Activated T-helper 9 cell treated with anti-CD3 and anti-CD28 coated beads, Interleukin-2, amount 50 U/mL, for 16 hours (primary cell): ENCODE measurements around the gene DOCK4.

Experiments
- DNase-seq: peaks from one replicate; pipeline ENCODE4 v3.0.0-alpha.2; 2020; ENCODE audit warnings: low read depth

DOCK4 gene

DNA sequence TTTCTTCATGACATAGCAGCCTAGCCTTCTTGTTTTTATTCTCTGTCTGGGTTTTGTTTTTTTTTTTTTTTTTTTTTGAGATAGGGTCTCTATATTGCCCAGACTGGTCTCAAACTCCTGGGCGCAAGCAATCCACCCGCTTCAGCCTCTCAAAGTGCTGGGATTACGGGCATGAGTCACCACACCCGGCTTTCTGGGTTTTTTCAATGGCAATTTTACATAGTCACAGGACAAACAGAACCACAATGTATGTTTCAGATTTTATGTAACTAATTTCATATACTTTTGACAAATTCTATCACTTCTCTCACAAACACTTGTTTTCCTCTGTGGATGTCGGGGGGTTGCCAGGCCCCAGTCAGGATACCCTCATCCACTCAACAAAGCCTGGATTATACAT lies 16.5 kb downstream of the DOCK4 start:
- no peak for DNase-seq

DNA sequence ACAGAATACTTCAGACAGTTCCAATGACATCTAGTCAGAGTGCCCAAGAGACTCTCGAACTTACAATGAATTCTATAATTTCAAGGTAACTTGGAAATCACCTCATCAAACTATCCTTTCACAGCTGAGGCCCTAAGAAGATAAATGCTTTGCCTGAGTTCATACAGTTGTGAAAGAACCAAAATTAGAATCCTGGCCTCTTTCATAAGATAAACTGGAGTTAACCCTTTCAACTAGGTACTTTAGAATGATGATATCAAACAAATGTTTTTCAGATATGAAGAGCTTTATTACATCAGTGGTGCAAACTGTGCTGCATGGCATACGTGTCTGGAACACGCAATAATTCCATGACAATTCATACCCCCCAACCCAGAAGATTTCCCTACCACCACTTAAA lies 17.9 kb downstream of the DOCK4 start:
- no peak for DNase-seq

DNA sequence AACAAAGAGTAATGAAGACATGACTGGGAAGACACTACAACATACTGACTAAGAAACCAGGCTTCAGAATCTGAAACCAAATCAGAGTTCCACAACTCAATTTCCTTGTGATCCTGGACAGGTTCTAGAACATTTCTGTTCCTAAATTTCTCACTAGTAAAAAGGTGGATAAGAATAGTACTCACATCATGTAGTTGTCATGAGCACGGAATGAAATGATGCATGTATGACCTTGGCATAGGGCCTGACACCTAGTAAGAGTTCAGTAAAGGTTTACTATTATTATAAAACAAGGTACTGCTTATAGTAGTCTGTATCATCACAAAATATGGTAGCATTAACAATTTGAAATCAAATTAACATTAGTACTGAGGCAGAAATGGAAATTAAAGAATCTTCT lies 19.9 kb downstream of the DOCK4 start:
- no peak for DNase-seq

DNA sequence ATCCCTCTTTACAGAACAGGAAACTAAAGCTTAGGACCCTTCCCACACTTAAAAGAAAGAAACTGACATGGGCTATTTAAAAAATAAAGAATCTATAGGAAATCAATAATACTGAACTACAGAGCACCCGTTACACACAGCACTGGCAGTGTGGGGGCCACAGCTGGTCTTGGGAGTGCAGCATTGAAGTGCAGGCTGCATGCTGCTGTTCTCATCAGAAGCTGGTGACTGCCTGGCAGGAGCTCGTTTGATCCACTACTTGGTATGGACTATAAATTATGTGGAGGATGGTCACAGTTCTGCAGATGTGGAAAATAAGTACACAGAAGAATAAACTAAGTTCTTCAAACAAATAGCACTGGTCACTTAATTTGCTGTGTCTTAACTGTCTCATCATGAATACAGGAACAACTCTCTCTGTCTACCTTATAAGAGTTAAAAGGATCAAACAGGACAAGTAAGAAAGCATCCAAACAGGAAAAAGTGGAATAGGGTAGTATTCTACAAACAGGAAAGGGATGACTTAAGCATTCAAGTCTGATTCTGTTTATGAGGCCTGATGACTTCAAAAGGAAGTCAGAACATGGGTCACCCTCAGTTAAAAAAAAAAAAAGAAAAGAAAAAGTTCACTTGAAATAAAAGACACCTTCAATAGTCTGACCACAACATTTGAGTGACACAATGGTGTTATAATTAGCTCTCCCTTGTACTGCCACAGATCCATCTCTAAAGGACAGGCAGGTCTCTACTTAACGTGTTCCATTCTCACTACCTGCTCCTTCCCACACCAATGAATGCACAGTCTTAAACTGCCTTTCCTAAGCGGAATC lies 21.0 kb downstream of the DOCK4 start:
- no peak for DNase-seq

DNA sequence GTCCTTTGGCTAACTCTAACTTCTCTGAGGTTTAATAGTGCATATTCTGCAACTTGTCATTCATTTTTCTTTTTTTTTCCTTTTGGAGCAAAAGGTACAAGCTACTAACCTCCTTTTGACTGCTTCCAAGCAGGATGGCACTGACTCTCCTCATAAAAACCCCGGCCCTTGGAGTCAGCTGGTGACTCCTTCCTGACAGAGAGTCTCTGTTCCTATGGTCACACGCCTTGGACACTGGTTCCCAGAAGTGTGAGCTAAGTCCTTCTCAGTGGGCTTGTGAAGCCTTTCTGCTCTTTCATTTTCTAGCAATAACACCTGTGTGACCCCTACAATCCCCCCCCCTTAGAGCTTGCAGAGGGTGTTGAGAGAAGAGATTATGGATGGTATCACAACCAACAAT lies 21.7 kb downstream of the DOCK4 start:
- DNase-seq = no peak

DNA sequence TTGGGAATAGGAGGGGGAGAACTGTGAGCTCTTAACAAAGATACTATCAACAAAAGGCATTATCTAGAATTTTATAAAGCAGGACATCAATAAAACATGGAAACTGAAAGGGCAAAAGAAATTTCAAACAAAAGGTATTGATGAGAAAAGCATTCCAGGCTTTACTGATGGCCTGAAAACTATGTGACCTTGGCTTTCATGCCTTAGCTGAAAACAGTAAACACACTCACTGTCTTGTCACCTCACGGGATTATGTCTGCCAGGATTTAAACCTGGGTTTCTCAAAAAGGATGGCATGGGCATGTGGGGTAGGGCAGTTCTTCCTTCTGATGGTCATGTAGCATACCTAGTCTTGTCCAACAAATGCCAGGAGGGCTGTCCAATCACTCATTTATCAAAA lies 22.9 kb downstream of the DOCK4 start:
- DNase-seq = no peak

DNA sequence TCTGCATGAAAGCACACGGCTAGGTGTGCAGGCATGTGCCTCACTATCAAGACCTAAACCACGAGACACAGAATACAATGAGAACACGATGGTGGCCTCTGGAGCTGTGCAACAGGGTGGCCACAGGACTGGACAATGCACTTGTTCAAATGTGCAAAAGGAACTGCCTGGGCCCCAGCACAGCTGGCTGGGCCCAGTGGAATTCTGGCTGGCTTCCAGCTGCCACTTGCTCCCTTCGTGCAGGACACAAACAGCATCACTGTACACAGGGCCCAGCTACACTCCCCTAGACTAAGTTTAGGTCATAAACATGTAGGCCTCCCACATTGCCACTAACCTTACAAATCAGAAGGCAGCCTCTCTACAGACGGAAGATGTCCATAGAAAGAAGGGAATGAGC lies 23.4 kb downstream of the DOCK4 start:
- no peak for DNase-seq

DNA sequence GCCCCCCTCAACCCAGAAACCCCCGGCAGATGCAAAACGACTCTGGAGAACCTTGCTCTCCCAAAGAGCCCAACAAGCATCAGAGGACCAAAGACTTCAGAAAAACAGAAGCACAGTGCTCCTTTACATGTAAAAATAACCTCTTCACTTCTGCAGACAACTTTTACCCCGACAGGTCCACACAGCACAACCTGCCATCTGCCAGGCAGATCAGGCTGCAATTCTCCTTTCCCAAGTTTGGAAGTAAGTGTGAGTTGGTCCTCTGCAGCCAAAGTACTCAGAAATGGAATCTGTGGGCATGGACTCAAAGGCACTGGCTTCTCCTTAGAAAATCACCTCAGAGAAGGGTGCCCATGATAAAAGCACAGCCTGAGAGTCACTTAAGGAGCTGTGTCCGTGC lies 26.0 kb downstream of the DOCK4 start:
- DNase-seq = no peak

DNA sequence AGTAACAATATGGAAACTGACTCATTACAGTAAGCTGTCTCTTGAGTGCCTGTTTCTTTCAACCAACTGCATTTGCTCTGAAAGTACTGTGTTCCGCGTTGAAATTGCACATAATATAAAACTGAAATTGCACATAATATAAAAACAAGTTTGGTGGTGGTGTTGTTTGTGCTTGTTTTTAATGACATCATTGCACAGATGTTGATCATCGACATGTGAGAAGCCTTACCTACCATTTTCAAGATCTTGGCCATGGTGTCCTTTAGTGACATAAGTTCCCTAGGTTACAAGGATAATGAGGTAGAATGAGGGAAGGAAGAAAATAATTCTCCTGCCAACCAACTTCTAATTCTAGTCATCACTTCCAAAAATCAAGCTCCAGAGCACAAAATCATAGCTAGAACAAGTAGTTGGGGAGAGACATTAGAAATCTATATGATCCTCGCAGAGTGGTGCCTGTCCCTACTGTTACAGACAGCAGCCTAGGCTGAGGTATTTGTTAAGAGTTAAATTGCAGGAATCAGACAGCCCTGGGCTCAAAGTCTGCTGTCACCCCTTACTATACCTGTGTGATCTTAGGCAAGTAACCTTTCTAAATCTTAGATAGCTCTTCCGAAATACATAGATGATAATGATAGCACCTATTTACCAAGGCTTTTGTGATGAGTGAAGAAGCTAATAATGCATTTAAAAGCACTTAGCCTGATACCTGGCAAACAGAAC lies 29.3 kb downstream of the DOCK4 start:
- no peak for DNase-seq

DNA sequence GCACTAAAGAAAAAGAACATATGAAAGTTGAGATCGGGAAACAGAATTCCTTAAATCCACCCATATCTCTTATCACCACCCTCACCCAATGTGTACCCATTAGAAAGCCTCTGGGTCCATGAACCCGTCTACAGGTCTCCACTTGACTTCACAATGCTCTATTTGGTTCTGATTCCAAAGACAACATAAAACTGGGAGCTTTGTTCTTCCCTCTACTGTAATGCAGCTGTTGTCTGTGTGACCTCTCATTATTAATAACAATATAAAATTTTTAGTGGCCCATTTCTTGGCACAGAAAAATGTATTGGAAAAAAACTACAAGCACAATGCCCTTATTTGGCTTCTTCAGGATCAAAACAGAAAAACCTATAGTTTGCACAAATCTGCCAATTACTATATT lies 30.0 kb downstream of the DOCK4 start:
- no peak for DNase-seq

DNA sequence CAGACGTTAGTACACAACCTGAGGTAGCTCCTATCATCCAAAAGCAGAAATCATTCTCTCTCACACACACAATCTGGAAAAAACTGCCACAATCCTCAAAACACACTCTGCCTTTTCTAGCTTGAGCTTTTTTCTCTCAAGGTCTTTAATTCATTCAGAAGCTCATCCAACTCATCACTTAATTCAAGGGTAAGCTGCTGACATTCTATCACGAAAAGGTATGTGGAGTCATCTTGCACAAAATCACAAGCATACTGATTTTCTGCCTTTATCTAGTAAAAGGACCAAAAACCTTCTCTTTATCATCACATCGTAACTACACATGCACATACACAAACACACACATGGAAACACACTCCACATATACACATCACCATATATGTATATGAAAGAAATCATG lies 32.0 kb downstream of the DOCK4 start:
- no peak for DNase-seq

DNA sequence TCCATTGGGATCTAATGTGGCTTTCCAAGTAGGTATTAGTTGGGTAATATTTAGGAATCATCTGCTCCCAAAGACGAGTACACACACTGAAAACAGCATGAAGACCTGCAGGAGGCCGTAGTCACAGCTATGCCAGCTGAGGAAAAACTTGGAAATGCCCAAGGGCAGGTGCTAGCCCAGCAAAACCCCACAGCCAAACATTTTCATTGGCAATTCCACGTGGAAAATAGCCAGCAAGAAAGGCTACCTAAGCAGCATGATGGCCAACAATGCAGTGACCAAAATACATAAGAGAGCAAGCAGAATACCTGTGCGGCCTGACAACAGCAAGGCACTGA lies 32.7 kb downstream of the DOCK4 start:
- no peak for DNase-seq

DNA sequence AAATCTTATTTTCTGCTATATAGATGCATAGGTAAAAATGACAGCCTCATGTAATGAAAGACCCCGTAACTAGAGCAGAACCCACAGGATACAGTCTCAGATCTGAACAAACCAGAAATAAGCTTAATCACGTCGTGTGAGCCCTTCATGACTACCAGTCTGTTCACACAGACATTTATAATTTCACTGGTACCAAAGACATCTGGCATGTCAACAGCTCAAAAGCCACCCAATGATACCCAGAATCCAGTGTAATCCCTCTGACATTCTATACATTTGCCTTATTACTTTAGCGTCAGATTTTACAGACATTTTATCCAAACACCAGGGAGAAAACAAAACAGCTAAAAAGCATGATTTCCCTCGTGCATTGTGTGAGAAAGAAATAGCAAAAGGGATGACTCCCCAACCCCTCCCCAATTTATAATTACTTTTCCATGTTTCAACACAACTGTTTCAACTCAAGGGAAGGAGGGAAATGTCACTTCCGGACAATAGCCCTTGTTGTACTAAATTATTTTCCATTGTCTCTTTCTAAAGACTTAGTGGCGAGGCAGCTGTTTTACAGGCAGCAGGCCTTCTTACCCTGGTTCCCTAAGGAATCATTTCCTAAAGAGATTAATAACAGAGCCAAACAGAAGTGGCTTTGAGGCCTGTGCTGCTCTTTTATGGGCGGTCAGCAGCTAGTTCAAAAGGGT lies 33.2 kb downstream of the DOCK4 start:
- DNase-seq = no peak

DNA sequence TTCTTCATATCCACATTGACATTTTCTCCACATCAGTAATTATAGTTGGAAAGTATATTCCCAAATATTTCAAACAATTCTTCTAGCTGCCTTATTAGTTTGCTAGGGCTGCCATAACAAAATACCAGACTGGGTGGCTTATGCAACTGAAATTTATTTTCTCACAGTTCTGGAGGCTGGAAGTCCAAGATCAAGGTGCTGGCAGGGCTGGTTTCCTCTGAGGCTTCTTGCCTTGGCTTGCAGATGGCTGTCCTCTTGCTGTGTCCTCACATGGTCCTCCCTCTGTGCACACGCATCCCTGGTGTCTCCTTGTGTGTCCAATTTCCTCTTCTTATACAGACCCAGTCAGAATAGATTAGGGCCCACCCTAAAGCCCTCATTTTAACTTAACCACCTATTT lies 34.5 kb downstream of the DOCK4 start:
- no peak for DNase-seq

DNA sequence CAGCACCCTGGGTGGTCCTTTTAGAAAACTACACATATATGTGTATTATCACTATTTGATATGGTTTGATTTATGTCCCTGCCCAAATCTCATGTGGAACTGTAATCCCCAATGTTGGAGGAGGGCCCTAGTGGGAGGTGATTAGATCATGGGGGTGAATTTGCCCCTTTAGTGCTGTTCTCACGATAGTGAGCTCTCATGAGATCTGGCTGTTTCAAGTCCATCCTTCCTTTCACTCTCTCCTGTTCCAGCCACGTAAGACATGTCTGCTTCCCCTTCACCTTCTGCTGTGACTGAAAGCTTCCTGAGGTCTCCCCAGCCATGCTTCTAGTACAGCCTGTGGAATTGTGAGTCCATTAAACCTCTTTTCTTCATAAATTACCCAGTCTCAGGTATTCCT lies 37.3 kb downstream of the DOCK4 start:
- no peak for DNase-seq

DNA sequence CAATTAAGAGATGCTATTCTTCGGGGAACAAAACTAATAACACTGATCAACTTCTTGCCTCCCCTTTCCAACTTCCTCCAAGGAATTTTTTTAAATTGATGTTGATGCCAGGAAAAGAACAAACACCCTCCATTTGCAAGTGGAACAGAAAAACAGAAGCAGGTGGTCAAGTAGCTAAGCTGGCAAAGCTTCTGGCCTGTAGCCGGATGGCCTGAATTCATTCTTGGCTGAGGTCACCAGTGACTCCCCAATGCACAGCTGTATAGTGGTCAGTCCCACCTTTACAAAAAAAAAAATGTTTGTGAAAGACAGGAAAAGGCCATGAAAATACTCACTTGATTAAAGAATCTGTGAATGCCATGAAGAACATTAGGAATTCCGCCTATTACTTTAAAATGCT lies 39.1 kb downstream of the DOCK4 start:
- DNase-seq = no peak

DNA sequence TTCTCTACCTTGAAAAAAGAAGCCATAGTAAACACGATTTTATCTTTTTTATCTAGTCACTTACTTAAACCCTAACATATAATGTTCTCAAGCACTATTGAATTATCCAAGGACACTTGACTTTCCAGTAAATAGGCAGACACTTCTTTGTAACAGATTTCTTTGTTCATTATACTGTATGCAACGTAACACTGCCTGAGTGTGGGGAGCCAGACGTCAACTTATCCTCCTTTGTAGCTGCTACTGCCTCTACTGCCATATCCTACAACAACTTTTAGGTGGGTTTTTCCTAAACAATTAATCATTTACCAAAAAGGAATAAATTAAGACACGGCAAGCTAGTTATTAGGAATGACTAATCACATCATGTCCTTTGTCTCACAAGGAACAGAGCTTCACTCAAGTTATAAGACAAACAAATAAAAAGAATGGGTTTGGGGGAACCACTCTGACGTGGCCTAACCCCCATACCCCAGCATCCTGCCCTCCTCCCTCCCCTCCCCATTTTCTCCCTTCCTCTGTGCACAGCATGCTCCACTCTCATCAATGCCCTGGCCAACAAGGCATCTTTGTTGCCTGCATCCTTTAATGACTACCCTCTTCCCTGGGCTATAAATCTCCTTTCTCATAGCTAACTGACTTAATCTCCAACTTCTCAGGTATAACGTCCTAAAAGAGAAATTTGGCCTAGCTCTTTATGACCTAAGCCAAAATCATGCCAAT lies 43.3 kb downstream of the DOCK4 start:
- DNase-seq = no peak

DNA sequence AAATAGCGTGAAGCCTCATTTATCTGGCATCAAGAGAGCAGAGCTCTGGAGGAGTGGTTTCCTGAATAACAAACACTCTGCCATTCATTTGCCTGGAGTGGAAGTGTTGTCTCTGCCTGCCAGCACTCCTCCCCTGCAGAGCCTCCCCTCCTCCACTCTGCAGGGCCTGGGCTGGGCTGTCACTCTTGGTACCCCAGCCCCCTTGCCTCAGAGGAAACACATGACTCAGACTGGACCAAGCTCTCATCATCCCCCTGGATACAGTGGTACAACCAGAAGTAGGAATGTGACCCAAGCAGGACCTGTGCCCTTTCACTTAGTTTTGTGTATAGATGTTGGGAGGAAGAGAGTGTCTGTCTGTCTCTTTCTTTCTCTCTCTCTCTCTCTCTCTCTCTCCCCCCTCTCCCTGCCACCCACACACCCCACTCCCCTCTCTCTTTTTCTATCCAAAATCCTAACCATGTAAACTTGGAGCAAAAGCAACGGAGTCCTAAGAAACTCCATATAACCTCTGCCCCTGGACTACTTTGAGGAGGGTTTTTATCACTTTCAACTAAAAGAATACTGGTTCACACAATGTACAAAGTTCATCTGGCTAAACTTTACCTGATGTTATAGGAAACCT lies 43.9 kb downstream of the DOCK4 start:
- no peak for DNase-seq

DNA sequence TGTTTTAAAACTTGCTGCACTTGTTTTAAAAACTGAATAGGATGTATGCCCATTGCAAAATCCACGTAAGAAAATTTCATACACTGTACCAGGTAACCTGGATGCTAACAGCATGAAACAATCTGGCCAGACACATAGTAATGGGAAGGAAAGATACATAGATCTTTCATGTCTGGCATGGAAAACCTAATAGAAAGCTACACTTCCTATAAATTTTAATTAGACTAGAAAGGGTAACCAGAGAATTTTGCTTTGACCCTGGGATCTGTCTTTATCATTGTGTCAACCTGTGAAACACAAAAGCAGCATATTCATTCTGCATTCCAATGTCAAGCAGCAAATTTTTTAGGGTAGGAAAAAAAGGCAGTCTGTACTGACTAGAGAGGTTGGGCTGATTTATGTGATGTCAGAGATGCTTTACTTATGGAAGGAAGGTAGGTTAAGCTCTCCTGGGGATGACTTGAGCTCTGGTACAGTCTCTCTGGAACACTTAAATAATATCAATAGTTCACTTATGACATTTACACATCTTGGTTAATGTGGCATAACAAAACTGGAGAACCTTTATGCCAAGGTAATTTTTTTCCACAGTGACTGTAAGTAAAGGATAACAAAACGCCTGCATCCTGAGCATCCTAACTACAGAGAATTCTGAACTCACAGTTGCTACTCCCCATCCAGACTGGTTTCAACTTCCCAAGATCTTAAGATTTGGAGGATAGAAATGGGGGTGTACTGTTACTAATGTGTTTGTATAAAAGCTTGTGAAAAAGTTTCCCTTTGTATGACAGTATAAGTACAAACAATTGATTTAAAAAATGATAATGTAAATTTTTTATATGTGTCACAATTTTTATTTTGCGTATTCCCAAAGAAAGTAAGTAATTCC lies 44.7 kb downstream of the DOCK4 start:
- no peak for DNase-seq

DNA sequence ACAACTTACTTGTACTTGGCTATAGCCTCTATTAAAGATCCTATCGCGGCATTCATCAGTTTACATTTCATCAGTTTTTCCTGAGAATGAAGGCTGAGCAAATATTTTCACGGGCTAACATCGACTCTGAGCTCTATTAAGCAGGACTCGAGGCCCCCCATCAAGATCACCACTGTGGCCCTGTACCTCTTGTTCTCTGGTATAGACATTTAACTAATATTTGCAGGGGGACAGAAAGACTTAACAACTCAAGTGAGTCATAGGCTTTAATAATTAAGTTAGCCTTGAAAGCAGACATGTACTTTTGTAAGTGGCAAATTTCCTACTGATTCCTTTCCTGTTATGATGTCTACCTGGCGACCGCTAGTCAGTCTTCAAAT lies 45.4 kb downstream of the DOCK4 start:
- DNase-seq = no peak

DNA sequence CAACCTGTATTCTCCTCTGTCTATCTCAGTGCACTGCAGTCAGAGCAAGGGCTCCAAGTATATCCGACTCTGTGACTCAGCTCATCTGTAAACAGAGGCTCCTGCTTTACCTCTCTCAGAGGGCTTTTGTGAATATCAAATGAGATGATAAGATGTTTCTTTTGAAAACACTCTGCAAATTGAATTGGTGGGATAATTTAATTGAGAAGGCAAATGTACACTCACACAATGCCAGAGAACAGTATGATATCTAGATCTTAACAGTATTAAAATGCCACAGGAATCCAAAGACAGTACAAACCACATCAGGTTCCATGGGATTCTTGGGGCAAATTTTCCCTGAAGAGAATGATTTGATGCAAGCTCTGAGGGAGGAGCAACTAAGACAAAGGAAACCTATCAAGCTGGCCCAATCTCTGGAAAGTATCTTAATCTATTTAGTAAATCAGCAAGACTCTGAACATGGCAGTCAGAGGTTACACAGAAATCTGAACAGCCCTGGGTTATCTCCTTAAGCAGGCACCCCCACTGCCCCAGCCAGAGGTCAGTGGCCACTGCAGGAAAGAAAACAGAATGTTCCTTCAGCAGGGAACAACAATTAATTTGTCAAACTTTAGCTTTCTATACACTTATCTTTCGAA lies 45.9 kb downstream of the DOCK4 start:
- DNase-seq = no peak
